ENCODE results near the gene RAB7B. TPM values are rescaled to one million over a fixed set of nuclear protein-coding genes. Genes with fewer than 3 reads are reported as not detected.

Gene RAB7B
- total RNA-seq, 3 donors from 2014 or later (not counting 1 experiment from before 2014, with no cell fraction given): 0.19 TPM; not detected in 2

DNA sequence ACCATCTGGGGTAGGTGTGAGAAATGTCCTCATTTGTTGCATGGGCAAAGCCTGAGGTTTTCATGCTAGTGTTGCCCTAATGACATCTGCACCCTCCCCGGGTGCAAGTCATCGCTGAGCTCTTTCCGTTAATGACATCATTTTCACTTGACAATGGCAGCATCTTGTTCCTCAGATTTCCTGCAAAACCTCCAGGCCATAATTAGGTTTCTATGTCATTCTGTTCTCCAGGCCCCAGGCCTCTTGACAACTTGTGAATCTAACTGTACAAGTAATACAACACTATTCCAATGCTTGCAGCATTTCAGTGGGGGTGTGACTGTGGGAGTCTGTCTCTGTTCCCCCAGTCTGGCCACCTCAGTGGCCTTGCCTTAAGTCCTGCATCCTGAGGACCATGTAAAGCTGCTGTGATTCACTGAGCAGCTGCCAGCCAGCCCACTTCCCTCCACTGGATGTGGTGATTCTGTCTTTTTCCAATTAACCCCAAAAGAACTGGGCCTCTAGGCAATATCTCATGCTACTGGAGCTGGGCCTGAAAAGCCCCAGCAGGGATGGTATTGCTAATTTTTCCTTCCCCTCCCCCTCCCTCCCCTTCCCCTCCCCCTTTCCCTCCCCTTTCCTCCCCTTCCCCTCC lies 22.8 kb downstream of the RAB7B start:
- H3K4me1 ChIP-seq (ENCODE audit: control insufficient read depth, insufficient read depth, low read length): no peaks in the 10 kb centered on the region
- no peak overlapping the region for H3K27ac ChIP-seq (ENCODE audit: low read length)
- ATAC-seq (no peak), DNase-seq (no peak)
- Mint-ChIP-seq H3K4me3 (no peak overlapping the region), H3K27me3 (ENCODE audit: low read depth in 2 of 2) (no peaks in the 10 kb centered on the region), H3K27ac (no peak overlapping the region), H3K36me3 (no peaks in the 10 kb centered on the region), H3K4me1 (no peaks in the 10 kb centered on the region), H3K9me3 (no peaks in the 10 kb centered on the region)
- WGBS (ENCODE audit: insufficient coverage): 83% methylated on average over 3 of the region's 3 CpGs
- H3K9me3 ChIP-seq (ENCODE audit: control insufficient read depth, insufficient read depth, low read length): no peaks in the 10 kb centered on the region
- no peak overlapping the region for H3K4me3 ChIP-seq (ENCODE audit: low read length)
- TF ChIP-seq CTCF (IDR thresholded peaks at IDR 0.05): no peak
- H3K36me3 ChIP-seq (ENCODE audit: control insufficient read depth, insufficient read depth, low read length): no peaks in the 10 kb centered on the region
- no peaks in the 10 kb centered on the region for H3K27me3 ChIP-seq (ENCODE audit: control insufficient read depth, insufficient read depth, low read length)
- intact Hi-C loops (cut with micrococcal nuclease): no loop called here

- intact Hi-C loops (cut with micrococcal nuclease): loop anchor here (5.0 kb wide), 1 partner anchor 387 kb away; no protein-coding TSS in a partner anchor
- DNase-seq (no peak), ATAC-seq (no peak)
- WGBS (ENCODE audit: insufficient coverage): 89% methylated on average over 5 of the region's 6 CpGs
- TF ChIP-seq CTCF (IDR thresholded peaks at IDR 0.05): no peak
- no peak overlapping the region for H3K4me3 Mint-ChIP-seq
- Histone ChIP-seq H3K4me3 (ENCODE audit: low read length) (no peak overlapping the region), H3K27ac (ENCODE audit: low read length) (no peak overlapping the region), H3K27me3 (ENCODE audit: control insufficient read depth, insufficient read depth, low read length) (no peaks in the 10 kb centered on the region), H3K36me3 (ENCODE audit: control insufficient read depth, insufficient read depth, low read length) (no peaks in the 10 kb centered on the region), H3K4me1 (ENCODE audit: control insufficient read depth, insufficient read depth, low read length) (no peaks in the 10 kb centered on the region), H3K9me3 (ENCODE audit: control insufficient read depth, insufficient read depth, low read length) (no peaks in the 10 kb centered on the region)
- H3K27ac Mint-ChIP-seq: no peak overlapping the region
- no peaks in the 10 kb centered on the region for H3K9me3 Mint-ChIP-seq
- H3K4me1 Mint-ChIP-seq: no peaks in the 10 kb centered on the region
- H3K27me3 Mint-ChIP-seq (ENCODE audit: low read depth in 2 of 2): no peaks in the 10 kb centered on the region
- no peaks in the 10 kb centered on the region for H3K36me3 Mint-ChIP-seq
Measured at GRCh38 chr1:205979301-205979700, 23.9 kb downstream of the RAB7B start.

DNA sequence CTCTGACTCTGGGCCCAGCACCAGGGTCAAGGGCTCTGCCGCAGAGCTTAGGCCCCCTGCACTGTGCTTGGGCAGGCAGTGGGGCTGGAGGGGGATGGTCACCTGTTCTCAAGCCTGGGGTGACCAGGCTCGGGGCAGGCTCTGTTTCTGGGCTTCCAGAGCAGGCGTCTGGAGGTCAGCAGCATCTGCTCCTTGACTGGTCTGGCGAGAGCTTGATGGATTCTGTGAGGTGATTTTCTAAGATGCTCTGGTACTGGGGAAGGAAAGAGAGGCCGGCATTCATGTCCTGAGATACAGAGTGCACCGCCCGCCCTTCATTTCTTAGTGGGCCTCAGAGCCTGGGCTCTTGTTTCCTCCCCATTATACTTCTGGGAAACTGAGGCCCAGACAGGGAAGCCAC lies 24.5 kb downstream of the RAB7B start:
- Histone ChIP-seq H3K27ac (ENCODE audit: low read length) (no peak overlapping the region), H3K36me3 (ENCODE audit: control insufficient read depth, insufficient read depth, low read length) (no peaks in the 10 kb centered on the region), H3K4me1 (ENCODE audit: control insufficient read depth, insufficient read depth, low read length) (no peaks in the 10 kb centered on the region), H3K9me3 (ENCODE audit: control insufficient read depth, insufficient read depth, low read length) (no peaks in the 10 kb centered on the region), H3K27me3 (ENCODE audit: control insufficient read depth, insufficient read depth, low read length) (no peaks in the 10 kb centered on the region), H3K4me3 (ENCODE audit: low read length) (no peak overlapping the region)
- Mint-ChIP-seq H3K27ac (no peak overlapping the region), H3K9me3 (no peaks in the 10 kb centered on the region), H3K4me1 (peaks cover 0 to 4% of the 10 kb centered on the region in 2 donors), H3K4me3 (no peak overlapping the region), H3K27me3 (ENCODE audit: low read depth in 2 of 2) (peaks cover 0 to under 1% of the 10 kb centered on the region in 2 donors), H3K36me3 (no peaks in the 10 kb centered on the region)
- TF ChIP-seq CTCF (IDR thresholded peaks at IDR 0.05): no peak
- WGBS (ENCODE audit: insufficient coverage): 91% methylated on average over 7 of the region's 7 CpGs
- intact Hi-C loops (cut with micrococcal nuclease): loop anchor here (5.0 kb wide), 1 partner anchor 386 kb away; no protein-coding TSS in a partner anchor
- no peak for DNase-seq
- no peak for ATAC-seq

All from natural killer cell (primary cell).